Prostate gland (tissue), 2 donors: ENCODE data around the gene KHDC3L.

Experiments
- CTCF ChIP-seq, 4 experiments: fragments of 200-600 bp in 2 of 4; fragments of 450-650 bp in 2 of 4; sonication (generic) in 2 of 4; IDR thresholded peaks; 1 replicate in 3 of 4; 2 replicates in 1 of 4; pipeline ENCODE4 v1.5.1; 2016 to 2019; ENCODE audit warnings: antibody characterized with exemption in 4 of 4, mild to moderate bottlenecking in 2 of 4, moderate library complexity in 2 of 4
- POLR2A ChIP-seq: fragments of 450-650 bp; IDR thresholded peaks from one replicate; pipeline ENCODE4 v1.6.1; 2016; ENCODE audit warnings: antibody characterized with exemption, mild to moderate bottlenecking

- TF ChIP-seq CTCF (IDR thresholded peaks at IDR 0.05) (no peak), POLR2A (no peak)
Observed at GRCh38 chr6:73372516-73372915, 10.1 kb downstream of the KHDC3L start.
